Measurements from ENCODE around the gene NBPF12. TPM values are rescaled to one million over a fixed set of nuclear protein-coding genes. Genes with fewer than 3 reads are reported as not detected.
"Not testable (repeated sequence)": the region's sequence is repeated elsewhere in the genome, so short reads cannot be mapped to it uniquely, and the experiment has no call there.

Gene NBPF12
- total RNA-seq (2014; rRNA removed; shearing (Covaris generic)) = 3.5 and 4.8 TPM in 2 replicates

- H3K27me3 ChIP-seq (replicated peaks) = not testable (repeated sequence)
Measured at GRCh38 chr1:146938242-146938902, at the start of gene NBPF12. TSS of gene NBPF12 (plus strand) at chr1:146938324. CDS start at chr1:146960144, 21,820 bp downstream.

DNA sequence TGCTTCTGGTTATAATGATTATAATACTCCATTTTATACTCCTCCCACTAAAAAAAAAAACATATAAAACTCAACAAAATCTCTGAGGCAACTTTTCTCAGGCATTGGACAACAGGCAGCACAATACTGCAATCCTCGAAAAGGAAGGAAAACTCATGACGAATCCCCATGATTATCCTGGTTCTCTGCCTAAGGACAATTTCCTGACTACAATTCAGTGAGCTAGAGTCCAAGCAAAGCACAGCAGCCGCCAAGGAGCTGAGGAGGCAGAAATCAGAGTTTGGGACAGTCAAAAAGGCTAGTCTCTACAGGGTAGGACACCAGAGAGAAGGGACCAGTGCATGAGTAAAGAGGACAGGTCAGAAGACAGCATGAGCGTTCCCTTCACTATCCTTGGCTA lies 46.8 kb upstream of the NBPF12 start:
- not testable (repeated sequence) for H3K9me3 ChIP-seq (replicated peaks); H3K4me3 ChIP-seq; H3K27ac ChIP-seq; H3K36me3 ChIP-seq; H3K27me3 ChIP-seq (replicated peaks); H3K4me1 ChIP-seq (replicated peaks); DNase-seq (ENCODE audit: low read depth in 1 of 2, low spot score in 2 of 2)

More at GRCh38 chr1:146938242-146938902, at the start of gene NBPF12:
- H3K9me3 ChIP-seq (replicated peaks); H3K36me3 ChIP-seq; H3K4me1 ChIP-seq (replicated peaks): not testable (repeated sequence)
- H3K4me3 ChIP-seq = peak within 1 kb of the TSS; percentile 70
- peak within 1 kb of the TSS; percentile 64 for H3K27ac ChIP-seq
- peak; percentile 82 to 87 for DNase-seq (ENCODE audit: low read depth in 1 of 2, low spot score in 2 of 2)

DNA sequence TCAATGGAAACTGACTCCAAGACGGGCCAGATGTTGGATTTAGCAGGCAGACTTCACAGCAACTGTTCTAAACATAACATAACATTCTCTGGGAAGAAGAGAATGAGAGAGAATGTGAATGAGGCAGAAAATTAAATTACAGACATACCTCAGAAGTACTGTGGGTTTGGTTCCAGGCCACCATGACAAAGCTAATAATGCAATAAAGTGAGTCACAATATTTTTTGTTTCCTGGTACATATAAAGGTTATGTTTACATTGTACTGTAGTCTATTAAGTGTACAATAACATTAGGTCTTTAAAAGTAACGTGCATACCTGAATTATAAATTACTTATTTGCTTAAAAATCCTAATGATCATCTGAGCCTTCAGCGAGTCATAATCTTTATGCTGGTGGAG lies 45.8 kb upstream of the NBPF12 start:
- H3K9me3 ChIP-seq (replicated peaks); H3K36me3 ChIP-seq; H3K27ac ChIP-seq; H3K4me3 ChIP-seq; H3K27me3 ChIP-seq (replicated peaks); DNase-seq (ENCODE audit: low read depth in 1 of 2, low spot score in 2 of 2); H3K4me1 ChIP-seq (replicated peaks): not testable (repeated sequence)

- not testable (repeated sequence) for H3K27me3 ChIP-seq (replicated peaks); H3K9me3 ChIP-seq (replicated peaks); H3K27ac ChIP-seq; H3K36me3 ChIP-seq; H3K4me3 ChIP-seq; DNase-seq (ENCODE audit: low read depth in 1 of 2, low spot score in 2 of 2); H3K4me1 ChIP-seq (replicated peaks)
Measured at GRCh38 chr1:146907565-146908261, 30.4 kb upstream of the NBPF12 start.

GRCh38 chr1:146912975-146913374 lies 25.1 kb upstream of the NBPF12 start:
- H3K27me3 ChIP-seq (replicated peaks); H3K9me3 ChIP-seq (replicated peaks); H3K4me1 ChIP-seq (replicated peaks); H3K36me3 ChIP-seq; H3K27ac ChIP-seq; H3K4me3 ChIP-seq; DNase-seq (ENCODE audit: low read depth in 1 of 2, low spot score in 2 of 2): not testable (repeated sequence)

GRCh38 chr1:146920811-146921210 lies 17.3 kb upstream of the NBPF12 start:
- not testable (repeated sequence) for H3K27ac ChIP-seq; H3K4me3 ChIP-seq; H3K4me1 ChIP-seq (replicated peaks); H3K36me3 ChIP-seq; H3K9me3 ChIP-seq (replicated peaks); H3K27me3 ChIP-seq (replicated peaks); DNase-seq (ENCODE audit: low read depth in 1 of 2, low spot score in 2 of 2)

GRCh38 chr1:146922614-146923013 lies 15.5 kb upstream of the NBPF12 start:
- not testable (repeated sequence) for H3K36me3 ChIP-seq; H3K9me3 ChIP-seq (replicated peaks); H3K27me3 ChIP-seq (replicated peaks); H3K4me1 ChIP-seq (replicated peaks); DNase-seq (ENCODE audit: low read depth in 1 of 2, low spot score in 2 of 2); H3K4me3 ChIP-seq; H3K27ac ChIP-seq

- H3K36me3 ChIP-seq; H3K4me1 ChIP-seq (replicated peaks); H3K9me3 ChIP-seq (replicated peaks); H3K27ac ChIP-seq; H3K4me3 ChIP-seq; DNase-seq (ENCODE audit: low read depth in 1 of 2, low spot score in 2 of 2); H3K27me3 ChIP-seq (replicated peaks): not testable (repeated sequence)
Measured at GRCh38 chr1:146924106-146924505, 14.0 kb upstream of the NBPF12 start.

DNA sequence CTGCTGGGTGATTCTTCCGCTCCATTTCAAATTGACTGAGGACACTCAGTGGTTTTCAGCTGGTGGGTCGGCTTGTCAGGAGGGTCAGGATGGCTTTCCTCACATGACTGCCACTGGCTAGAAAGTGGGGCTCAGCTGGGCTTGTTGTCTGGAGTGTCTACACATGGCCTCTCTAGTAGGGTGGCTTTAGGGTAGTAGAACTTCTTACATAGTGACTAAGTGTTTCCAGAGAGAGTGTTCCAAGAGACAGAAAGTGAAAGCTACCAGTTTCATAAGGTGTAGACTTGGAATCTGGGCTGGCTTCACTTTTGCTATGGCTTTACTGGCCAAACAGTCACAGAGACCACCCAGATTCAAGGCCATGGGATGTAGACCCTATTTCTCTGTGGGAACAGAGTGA lies 11.7 kb upstream of the NBPF12 start:
- H3K9me3 ChIP-seq (replicated peaks); DNase-seq (ENCODE audit: low read depth in 1 of 2, low spot score in 2 of 2); H3K36me3 ChIP-seq; H3K27me3 ChIP-seq (replicated peaks); H3K4me3 ChIP-seq; H3K4me1 ChIP-seq (replicated peaks); H3K27ac ChIP-seq: not testable (repeated sequence)

GRCh38 chr1:146930225-146930624 lies 7.9 kb upstream of the NBPF12 start:
- not testable (repeated sequence) for H3K4me1 ChIP-seq (replicated peaks); H3K27me3 ChIP-seq (replicated peaks); H3K27ac ChIP-seq; DNase-seq (ENCODE audit: low read depth in 1 of 2, low spot score in 2 of 2); H3K4me3 ChIP-seq; H3K9me3 ChIP-seq (replicated peaks); H3K36me3 ChIP-seq

- not testable (repeated sequence) for DNase-seq (ENCODE audit: low read depth in 1 of 2, low spot score in 2 of 2); H3K36me3 ChIP-seq; H3K27me3 ChIP-seq (replicated peaks); H3K9me3 ChIP-seq (replicated peaks); H3K4me1 ChIP-seq (replicated peaks); H3K27ac ChIP-seq; H3K4me3 ChIP-seq
Measured at GRCh38 chr1:146934390-146935223, 3.5 kb upstream of the NBPF12 start.

DNA sequence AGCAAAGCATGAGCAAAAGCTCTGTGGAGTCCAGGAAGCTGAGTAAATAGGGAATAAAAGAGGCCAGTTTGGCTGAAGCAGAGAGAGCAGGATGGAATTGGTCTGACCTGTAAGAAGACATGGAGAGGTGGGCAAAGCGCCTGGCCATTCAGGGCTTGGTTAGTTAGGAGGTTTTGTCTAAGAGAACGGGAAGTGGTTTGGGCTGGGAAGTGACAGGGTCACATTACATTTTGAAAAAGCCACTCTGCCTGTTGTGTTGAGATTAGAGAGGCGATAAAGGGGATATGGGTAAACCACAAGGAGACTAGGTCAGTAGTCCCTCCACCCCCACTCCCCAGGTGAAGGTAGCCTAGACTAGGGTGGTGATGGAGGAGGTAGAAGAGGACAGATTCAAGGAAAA lies 662 bp upstream of the NBPF12 start:
- not testable (repeated sequence) for H3K4me1 ChIP-seq (replicated peaks); H3K9me3 ChIP-seq (replicated peaks); H3K27me3 ChIP-seq (replicated peaks); H3K4me3 ChIP-seq; H3K36me3 ChIP-seq; H3K27ac ChIP-seq; DNase-seq (ENCODE audit: low read depth in 1 of 2, low spot score in 2 of 2)

- peak overlapping the region; percentile 70 for H3K4me3 ChIP-seq
- not testable (repeated sequence) for H3K36me3 ChIP-seq; H3K27ac ChIP-seq; H3K9me3 ChIP-seq (replicated peaks); H3K27me3 ChIP-seq (replicated peaks); H3K4me1 ChIP-seq (replicated peaks)
- DNase-seq (ENCODE audit: low read depth in 1 of 2, low spot score in 2 of 2) = peak in 1 of 2 experiments; percentile 12
Measured at GRCh38 chr1:146938927-146939786, 1.0 kb downstream of the NBPF12 start.
